ENCODE data around the gene TFEB.

The TFEB gene

GRCh38 chr6:41706876-41707564, 28.4 kb downstream of the TFEB start:
- no peak for DNase-seq (ENCODE audit: low read depth, low spot score)
- peaks cover 18% of the 10 kb centered on the region for H3K4me1 ChIP-seq (ENCODE audit: insufficient read depth, insufficient read length)
- no peaks in the 10 kb centered on the region for H3K27me3 ChIP-seq (ENCODE audit: insufficient read depth, insufficient read length)
- no peak overlapping the region for H3K4me3 ChIP-seq (ENCODE audit: insufficient read length, low read depth)
- no peaks in the 10 kb centered on the region for H3K36me3 ChIP-seq (ENCODE audit: insufficient read depth, insufficient read length, low read length)
- no peaks in the 10 kb centered on the region for H3K9me3 ChIP-seq (ENCODE audit: insufficient read depth, low read length)
- H3K9ac ChIP-seq (ENCODE audit: insufficient read length, low read depth): no peak overlapping the region
- TF ChIP-seq ZNF274 (IDR thresholded peaks at IDR 0.05; ENCODE audit: low read depth, low read length) (no peak), YY1 (IDR thresholded peaks at IDR 0.05; ENCODE audit: insufficient read depth, insufficient read length) (no peak), SUZ12 (IDR thresholded peaks at IDR 0.05; ENCODE audit: extremely low read depth, insufficient read depth, insufficient read length) (no peak)

GRCh38 chr6:41705996-41706835, 29.2 kb downstream of the TFEB start:
- TF ChIP-seq SUZ12 (IDR thresholded peaks at IDR 0.05; ENCODE audit: extremely low read depth, insufficient read depth, insufficient read length) (no peak), ZNF274 (IDR thresholded peaks at IDR 0.05; ENCODE audit: low read depth, low read length) (no peak), YY1 (IDR thresholded peaks at IDR 0.05; ENCODE audit: insufficient read depth, insufficient read length) (no peak)
- Histone ChIP-seq H3K27me3 (ENCODE audit: insufficient read depth, insufficient read length) (no peaks in the 10 kb centered on the region), H3K9ac (ENCODE audit: insufficient read length, low read depth) (no peak overlapping the region), H3K9me3 (ENCODE audit: insufficient read depth, low read length) (no peaks in the 10 kb centered on the region), H3K4me1 (ENCODE audit: insufficient read depth, insufficient read length) (peaks cover 23% of the 10 kb centered on the region), H3K36me3 (ENCODE audit: insufficient read depth, insufficient read length, low read length) (no peaks in the 10 kb centered on the region), H3K4me3 (ENCODE audit: insufficient read length, low read depth) (no peak overlapping the region)
- peak; percentile 16 for DNase-seq (ENCODE audit: low read depth, low spot score)

- Histone ChIP-seq H3K36me3 (ENCODE audit: insufficient read depth, insufficient read length, low read length) (no peaks in the 10 kb centered on the region), H3K4me1 (ENCODE audit: insufficient read depth, insufficient read length) (peaks cover 30% of the 10 kb centered on the region), H3K27me3 (ENCODE audit: insufficient read depth, insufficient read length) (no peaks in the 10 kb centered on the region), H3K9ac (ENCODE audit: insufficient read length, low read depth) (no peak overlapping the region), H3K4me3 (ENCODE audit: insufficient read length, low read depth) (no peak overlapping the region), H3K9me3 (ENCODE audit: insufficient read depth, low read length) (no peaks in the 10 kb centered on the region)
- TF ChIP-seq ZNF274 (IDR thresholded peaks at IDR 0.05; ENCODE audit: low read depth, low read length): no peak
- no peak for TF ChIP-seq YY1 (IDR thresholded peaks at IDR 0.05; ENCODE audit: insufficient read depth, insufficient read length)
- TF ChIP-seq SUZ12 (IDR thresholded peaks at IDR 0.05; ENCODE audit: extremely low read depth, insufficient read depth, insufficient read length): no peak
- no peak for DNase-seq (ENCODE audit: low read depth, low spot score)
Measured at GRCh38 chr6:41705311-41705995, 30.0 kb downstream of the TFEB start.

GRCh38 chr6:41704656-41705310, 30.6 kb downstream of the TFEB start:
- peak overlapping the region; percentile 8 for H3K9ac ChIP-seq (ENCODE audit: insufficient read length, low read depth)
- no peak overlapping the region for H3K4me3 ChIP-seq (ENCODE audit: insufficient read length, low read depth)
- H3K27me3 ChIP-seq (ENCODE audit: insufficient read depth, insufficient read length): no peaks in the 10 kb centered on the region
- no peak for DNase-seq (ENCODE audit: low read depth, low spot score)
- TF ChIP-seq YY1 (IDR thresholded peaks at IDR 0.05; ENCODE audit: insufficient read depth, insufficient read length): no peak
- TF ChIP-seq ZNF274 (IDR thresholded peaks at IDR 0.05; ENCODE audit: low read depth, low read length): no peak
- TF ChIP-seq SUZ12 (IDR thresholded peaks at IDR 0.05; ENCODE audit: extremely low read depth, insufficient read depth, insufficient read length): no peak
- H3K36me3 ChIP-seq (ENCODE audit: insufficient read depth, insufficient read length, low read length): no peaks in the 10 kb centered on the region
- no peaks in the 10 kb centered on the region for H3K9me3 ChIP-seq (ENCODE audit: insufficient read depth, low read length)
- H3K4me1 ChIP-seq (ENCODE audit: insufficient read depth, insufficient read length): peaks cover 32% of the 10 kb centered on the region

GRCh38 chr6:41704028-41704427, 31.4 kb downstream of the TFEB start:
- Histone ChIP-seq H3K9me3 (ENCODE audit: insufficient read depth, low read length) (no peaks in the 10 kb centered on the region), H3K4me3 (ENCODE audit: insufficient read length, low read depth) (no peak overlapping the region), H3K9ac (ENCODE audit: insufficient read length, low read depth) (no peak overlapping the region), H3K27me3 (ENCODE audit: insufficient read depth, insufficient read length) (no peaks in the 10 kb centered on the region), H3K36me3 (ENCODE audit: insufficient read depth, insufficient read length, low read length) (no peaks in the 10 kb centered on the region), H3K4me1 (ENCODE audit: insufficient read depth, insufficient read length) (peaks cover 36% of the 10 kb centered on the region)
- no peak for TF ChIP-seq SUZ12 (IDR thresholded peaks at IDR 0.05; ENCODE audit: extremely low read depth, insufficient read depth, insufficient read length)
- no peak for TF ChIP-seq ZNF274 (IDR thresholded peaks at IDR 0.05; ENCODE audit: low read depth, low read length)
- no peak for TF ChIP-seq YY1 (IDR thresholded peaks at IDR 0.05; ENCODE audit: insufficient read depth, insufficient read length)
- DNase-seq (ENCODE audit: low read depth, low spot score): no peak

- Histone ChIP-seq H3K9me3 (ENCODE audit: insufficient read depth, low read length) (no peaks in the 10 kb centered on the region), H3K4me1 (ENCODE audit: insufficient read depth, insufficient read length) (peaks cover 38% of the 10 kb centered on the region), H3K36me3 (ENCODE audit: insufficient read depth, insufficient read length, low read length) (no peaks in the 10 kb centered on the region), H3K9ac (ENCODE audit: insufficient read length, low read depth) (peak overlapping the region; percentile 21), H3K27me3 (ENCODE audit: insufficient read depth, insufficient read length) (no peaks in the 10 kb centered on the region), H3K4me3 (ENCODE audit: insufficient read length, low read depth) (no peak overlapping the region)
- no peak for DNase-seq (ENCODE audit: low read depth, low spot score)
- no peak for TF ChIP-seq ZNF274 (IDR thresholded peaks at IDR 0.05; ENCODE audit: low read depth, low read length)
- TF ChIP-seq YY1 (IDR thresholded peaks at IDR 0.05; ENCODE audit: insufficient read depth, insufficient read length): no peak
- TF ChIP-seq SUZ12 (IDR thresholded peaks at IDR 0.05; ENCODE audit: extremely low read depth, insufficient read depth, insufficient read length): no peak
Measured at GRCh38 chr6:41702771-41703494, 32.5 kb downstream of the TFEB start.

Data from NT2/D1 (cell line).